NOMO-1 treated with dmso at 0.1 percent for 144 hours (cell line): ENCODE results near the gene B9D1.
A peak's percentile ranks its signal among the peaks of the same experiment; 100 is the strongest.

Source experiments
- DNase-seq: peaks from one replicate; lab custom pipeline; 2025; ENCODE audit not compliant: unreplicated experiment; lab: John Stamatoyannopoulos, UW

Gene B9D1

DNA sequence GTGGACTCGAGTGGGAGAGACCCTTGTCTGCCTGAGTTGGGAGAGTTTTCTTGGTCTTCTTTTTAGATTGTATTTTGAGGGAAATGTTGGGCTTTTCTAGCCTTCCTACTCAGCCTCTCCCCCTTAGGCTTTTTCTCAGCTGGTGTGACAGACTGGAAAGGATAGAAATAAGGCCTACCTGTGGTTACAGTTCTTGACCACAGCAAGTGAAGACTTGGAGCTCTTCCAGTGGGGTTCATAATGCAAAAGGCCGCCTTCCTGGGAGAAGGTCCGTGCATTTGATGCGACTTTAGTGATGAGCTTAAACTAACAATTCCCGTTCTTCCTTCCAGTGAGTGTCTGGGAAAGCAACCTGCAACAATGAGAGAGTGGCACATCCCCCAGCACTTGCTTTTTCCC is 56.8 kb downstream of the B9D1 start:
- no peak for DNase-seq

DNA sequence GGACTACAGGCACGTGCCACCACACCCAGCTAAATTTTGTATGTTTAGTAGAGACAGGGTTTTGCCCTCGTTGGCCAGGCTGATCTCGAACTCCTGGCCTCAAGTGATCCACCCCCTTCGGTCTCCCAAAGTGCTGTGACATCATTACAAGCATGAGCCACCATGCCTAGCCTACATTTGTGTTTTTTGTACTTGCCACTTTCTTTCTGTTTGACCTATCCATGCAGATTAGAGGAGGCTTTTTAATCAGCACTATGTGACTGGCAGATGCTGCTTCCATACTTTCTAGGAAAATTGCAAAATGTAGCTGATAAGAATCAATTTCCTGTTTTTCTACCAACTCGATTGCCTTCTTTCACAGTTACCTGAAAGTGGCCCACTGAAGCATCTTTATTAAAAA is 57.3 kb downstream of the B9D1 start:
- DNase-seq = no peak

DNA sequence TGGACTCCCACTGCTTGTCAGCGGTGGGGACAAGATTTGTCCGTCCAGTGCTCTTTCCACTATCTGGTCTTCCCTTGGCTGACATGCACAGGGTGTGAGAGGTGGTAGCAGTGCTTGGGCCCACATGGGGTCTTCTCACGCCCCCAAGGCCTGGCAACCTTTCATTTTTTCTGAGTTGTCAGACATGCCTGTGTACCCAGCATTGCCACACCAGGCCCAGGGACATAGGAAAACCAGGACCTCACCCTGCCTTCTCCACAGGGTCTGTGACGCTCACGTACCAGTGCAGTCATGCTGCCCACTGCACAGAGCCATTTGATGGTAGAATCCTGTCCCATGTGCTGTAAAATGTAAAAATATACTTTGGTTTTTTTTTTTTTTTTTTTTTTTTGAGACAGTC is 57.8 kb downstream of the B9D1 start:
- no peak for DNase-seq

DNA sequence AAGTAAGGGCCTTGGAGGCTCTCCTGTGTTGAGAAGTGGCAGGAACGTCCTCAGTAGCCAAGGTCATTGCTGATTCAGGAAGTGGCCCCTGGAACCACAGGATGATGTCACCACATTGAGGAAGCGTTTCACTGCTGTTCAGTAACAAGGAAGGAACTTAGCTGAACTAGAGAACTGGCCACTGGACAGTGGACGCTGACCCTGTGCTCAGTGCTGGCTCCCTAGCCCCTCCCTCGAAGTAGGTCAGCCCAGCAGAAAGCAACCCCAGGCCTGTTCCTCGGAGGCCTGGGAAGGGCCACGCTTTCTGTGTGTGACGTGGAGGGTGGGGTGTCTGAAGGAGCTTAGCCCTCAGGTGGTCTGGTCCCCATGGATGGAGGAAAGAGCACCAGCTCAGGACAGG is 58.3 kb downstream of the B9D1 start:
- peak; percentile 67 for DNase-seq

DNA sequence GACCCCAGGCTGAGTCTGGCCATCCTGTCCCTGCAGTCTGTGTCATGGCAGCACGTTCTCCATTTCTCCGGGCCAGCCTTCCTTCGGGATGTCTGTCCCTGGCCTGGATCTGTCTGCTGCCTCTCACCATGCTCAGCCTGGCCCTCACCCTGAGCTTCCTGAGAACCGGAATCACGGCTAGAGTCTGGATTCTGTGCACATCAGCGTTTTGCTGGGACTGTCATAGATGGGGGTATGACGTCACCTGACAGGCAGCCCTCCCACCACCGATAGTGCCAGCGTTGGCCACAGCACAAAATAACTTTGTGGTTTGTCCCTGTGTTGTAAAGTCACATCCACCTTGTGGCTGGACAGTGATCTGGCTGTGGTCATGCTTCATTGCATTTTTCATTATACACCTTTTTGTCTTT is 59.2 kb downstream of the B9D1 start:
- DNase-seq = no peak

DNA sequence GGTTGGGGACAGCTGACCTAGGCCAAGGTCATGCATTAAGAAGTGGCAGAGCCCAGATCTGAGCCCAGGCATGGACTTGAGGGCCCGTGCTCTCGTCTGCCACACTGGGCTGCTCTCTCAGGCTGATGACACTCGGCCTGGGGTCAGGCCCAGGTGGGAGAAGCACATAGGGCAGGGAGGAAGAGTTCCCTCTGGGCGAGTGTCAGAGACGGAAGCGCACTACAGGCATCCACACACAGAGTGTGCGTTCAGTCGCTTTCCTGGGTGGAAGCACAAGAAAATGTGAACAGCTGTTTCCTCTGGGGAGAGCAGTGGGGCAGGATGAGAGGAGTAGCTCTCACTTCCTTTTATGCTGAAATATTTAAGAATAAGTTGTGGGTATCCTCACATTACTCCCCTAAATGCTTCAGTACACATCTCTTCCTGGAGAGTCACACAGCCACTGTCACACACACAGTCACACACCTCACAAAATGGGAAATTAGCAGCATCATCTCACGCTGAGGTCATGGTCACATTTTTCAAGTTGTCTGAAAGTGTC is 59.7 kb downstream of the B9D1 start:
- DNase-seq = peak; percentile 47

DNA sequence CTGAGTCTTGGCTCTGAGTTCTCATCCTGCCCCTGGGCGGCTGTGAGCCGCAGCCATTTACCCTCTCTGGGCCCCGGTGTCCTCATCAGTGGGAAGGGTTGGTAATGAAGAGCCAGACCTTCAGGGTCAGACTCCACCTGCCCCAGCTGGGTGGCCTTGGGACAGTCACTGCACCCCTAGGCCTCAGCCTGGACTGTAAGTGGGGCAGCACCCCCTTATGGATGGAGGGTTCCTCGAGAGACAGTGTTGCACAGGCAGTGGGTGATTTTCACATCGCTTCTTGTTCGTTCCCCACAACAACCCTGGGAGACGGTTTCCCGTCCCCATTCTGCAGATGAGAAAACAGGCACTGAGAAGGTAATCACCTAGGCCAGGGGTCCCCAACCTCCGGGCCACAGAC is 60.5 kb downstream of the B9D1 start:
- DNase-seq = no peak

DNA sequence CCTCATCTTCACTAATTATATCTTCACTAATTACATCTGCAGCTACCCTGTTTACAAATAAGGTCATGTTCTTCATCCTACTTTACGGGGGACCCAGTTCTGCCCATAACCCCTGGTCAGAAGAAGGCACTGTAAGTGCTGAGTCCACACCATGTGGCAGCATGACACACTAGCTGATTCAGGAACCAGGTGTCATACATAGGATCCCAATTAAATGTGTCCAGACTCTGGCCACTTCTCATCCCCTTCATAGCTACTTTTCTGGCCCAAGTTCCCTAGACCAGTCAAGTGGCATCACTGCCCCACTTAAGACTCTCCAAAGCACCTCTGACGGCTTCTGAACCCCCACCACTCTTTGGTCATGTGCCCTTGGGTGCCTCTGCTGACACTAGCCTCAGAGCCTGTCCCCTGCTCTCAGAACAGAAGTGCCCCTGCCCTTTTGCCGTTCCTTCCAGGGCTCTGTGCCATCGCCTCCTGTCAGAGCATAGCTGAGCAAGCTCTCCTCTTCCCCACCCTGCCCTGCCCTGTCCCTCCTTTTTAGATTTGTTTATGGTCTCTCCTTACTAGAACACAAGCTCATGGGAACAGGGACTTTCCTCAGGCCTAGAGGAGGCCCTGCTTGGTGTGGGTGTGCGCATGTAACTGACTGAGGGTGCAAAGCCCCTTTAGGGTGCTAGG is 61.1 kb downstream of the B9D1 start:
- no peak for DNase-seq

DNA sequence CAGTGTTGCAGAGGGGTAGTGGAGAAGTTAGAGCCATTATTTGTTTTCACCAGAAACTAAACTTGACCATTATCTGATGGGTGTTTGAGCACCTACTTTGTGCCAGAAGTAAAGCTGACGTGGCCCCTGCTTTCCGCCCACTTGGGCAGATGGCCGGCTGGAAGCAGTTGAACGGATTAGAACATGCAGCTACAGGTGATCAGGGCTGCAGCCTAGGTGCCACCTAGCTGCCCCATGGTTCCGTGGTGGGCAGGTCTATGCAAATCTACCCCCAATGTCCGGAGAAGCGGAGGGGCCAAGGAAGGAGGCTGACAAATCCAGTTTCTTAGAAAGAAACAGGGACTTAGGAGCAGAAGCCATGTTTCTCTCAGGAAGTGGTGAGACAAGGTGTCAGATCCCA is 62.7 kb downstream of the B9D1 start:
- no peak for DNase-seq

DNA sequence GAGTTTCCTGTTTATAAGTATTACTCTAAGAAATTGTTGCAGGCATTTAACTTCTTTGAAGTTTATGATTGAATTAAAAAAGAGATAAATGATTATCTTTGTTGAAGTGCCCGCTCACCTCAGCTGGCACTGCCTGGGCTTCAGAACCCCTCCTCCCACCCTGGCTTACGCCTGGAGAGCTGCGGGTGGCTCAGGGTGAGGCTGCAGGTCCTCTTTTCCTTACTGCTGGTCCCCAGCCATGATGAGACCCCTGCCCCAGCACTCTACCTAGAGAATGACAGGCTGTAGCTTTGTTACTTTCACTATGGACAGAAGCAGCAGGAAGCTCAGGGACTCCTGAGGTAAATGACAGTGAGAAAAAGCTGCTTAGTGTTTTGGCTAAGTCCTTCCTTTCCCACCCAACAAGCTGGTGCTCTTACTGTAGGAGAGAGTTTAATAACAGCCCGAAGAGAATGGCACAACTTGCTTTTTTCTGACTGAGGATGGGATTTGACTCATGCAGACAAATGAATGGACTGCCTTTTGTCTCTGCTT is 63.2 kb downstream of the B9D1 start:
- DNase-seq = no peak

DNA sequence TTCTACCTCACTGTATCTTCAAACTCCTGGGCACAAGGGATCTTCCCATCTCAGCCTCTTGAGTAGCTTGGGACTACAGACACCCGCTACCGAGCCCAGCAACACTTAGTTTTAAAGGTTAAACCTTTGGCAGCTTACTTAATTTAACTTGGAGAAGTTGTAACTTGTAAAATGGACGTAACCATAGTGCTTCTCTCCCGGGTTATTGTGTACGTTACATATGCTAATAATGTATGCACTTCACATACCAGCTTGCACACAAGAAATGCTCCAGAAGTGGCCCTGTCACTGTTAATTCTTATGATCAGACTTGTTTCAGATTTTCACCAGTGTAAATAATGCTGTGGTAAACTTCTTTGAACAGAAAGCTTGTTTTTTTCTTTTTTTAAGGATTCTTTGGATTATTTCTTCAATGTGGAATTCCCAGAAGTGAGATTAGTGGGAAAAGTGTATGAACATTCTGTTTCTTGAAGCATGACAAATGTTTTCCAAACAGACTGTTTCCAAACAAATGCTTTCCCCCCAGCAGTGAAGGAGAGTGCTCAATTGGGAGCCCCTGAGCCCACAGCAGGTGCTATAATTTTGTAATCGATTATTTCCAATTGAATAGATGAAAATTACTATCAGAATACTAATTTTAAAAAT is 63.8 kb downstream of the B9D1 start:
- DNase-seq = no peak

DNA sequence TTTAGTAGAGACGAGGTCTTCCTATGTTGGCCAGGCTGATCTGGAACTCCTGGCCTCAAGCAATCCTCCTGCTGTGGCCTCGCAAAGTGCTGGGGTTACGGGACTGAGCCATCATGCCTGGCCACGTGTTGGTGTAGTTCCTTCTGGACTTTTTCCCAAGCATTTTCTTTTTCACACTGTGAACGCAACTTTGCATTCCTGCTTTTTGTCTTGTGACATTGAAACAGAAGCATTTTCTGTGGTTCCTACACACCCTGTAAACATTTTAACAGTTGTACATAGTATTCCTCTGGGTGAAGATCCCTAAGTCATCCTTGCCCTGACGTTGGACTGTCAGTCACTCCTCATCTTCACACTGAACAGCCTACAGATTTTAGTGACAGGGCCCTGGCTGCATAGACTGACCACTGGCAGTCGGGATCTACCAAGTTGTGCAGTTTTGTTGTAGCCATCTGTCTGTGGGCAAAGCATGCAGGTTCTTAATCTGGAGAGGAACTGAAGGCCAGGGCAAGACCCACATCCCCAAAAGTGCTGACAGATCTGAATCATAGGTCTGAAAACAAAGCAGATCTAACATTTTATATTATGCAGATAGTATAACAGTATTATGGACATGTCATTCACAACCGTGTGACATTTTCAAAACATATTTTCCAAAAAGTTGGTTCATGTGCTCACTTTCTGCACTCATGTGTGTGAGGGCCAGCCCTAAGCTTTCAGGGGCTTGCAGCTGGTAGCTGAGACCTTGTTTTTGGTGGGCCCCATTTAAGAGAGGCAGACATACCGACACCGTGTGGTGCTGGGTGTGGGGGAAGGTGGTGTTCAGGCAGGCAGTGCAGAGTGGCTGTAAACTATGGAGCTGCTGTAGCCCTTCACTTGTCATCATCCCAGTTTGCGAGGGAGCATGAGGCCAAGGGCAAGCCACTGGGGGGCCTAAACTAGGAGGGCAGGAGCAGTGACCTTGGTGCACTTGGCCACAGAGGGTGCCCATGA is 65.4 kb downstream of the B9D1 start:
- no peak for DNase-seq

DNA sequence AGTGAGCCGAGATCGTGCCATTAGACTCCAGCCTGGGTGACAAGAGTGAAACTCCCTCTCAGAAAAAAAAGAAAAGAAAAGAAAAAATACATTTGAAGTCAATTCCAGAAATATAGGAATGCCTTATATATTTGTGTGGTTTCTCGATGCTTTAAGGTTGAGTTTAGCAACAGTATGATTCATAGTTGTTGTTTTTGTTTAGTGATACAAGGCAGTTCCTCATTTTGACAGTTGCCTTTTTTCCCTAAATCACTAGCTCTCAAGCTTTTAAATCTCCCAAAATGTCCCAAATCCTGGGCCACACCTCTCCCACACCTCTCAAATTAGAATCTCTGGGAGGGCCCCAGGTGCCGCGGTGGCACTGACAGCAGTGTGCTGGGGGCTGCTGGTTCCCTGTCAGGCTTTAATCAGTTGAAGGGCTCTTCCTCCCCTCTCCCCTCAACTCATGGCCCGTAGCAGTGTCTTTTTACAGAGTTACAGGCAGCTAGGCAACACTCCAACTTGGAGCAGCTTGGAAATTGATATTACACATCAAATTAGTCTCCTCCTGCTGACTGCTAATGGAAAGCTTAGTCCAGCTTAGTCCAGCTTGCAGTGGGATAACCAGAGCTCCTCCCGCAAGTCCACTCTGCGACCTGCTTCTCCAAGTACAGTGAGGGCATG is 66.9 kb downstream of the B9D1 start:
- DNase-seq = no peak

DNA sequence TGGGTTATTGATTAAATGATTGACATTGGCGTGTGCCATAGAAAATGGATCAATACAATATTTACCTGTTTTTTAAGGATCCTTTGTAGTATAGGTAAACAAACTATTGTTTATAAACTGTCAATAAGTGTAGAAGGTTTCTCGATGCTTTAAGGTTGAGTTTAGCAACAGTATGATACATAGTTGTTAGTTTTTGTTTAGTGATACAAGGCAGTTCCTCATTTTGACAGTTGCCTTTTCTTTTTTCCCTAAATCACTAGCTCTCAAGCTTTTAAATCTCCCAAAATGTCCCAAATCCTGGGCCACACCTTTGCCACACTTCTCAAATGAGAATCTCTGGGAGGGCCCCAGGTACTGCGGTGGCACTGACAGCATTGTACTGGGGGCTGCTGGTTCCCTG is 68.1 kb downstream of the B9D1 start:
- no peak for DNase-seq
